ENCODE results near the gene TNFRSF9. TPM values are rescaled to one million over a fixed set of nuclear protein-coding genes. Genes with fewer than 3 reads are reported as not detected.

The TNFRSF9 gene
- total RNA-seq, 1 donor from 2014 or later = 0.53 TPM

GRCh38 chr1:7871136-7871535 is 69.5 kb downstream of the TNFRSF9 start:
- Histone ChIP-seq H3K4me3 (ENCODE audit: low read depth, low read length) (no peak overlapping the region), H3K27me3 (ENCODE audit: control insufficient read depth, insufficient read depth, low read length) (no peaks in the 10 kb centered on the region), H3K36me3 (ENCODE audit: control insufficient read depth, insufficient read depth, low read length) (no peaks in the 10 kb centered on the region)
- TF ChIP-seq CTCF (IDR thresholded peaks at IDR 0.05; ENCODE audit: insufficient read depth, low read length, severe bottlenecking) = no peak
- DNase-seq (ENCODE audit: low read depth) = no peak
- no peak for FAIRE-seq

- DNase-seq (ENCODE audit: low read depth) (no peak), FAIRE-seq (no peak)
- H3K27me3 ChIP-seq (ENCODE audit: control insufficient read depth, insufficient read depth, low read length) = no peaks in the 10 kb centered on the region
- H3K4me3 ChIP-seq (ENCODE audit: low read depth, low read length) = no peak overlapping the region
- no peaks in the 10 kb centered on the region for H3K36me3 ChIP-seq (ENCODE audit: control insufficient read depth, insufficient read depth, low read length)
- TF ChIP-seq CTCF (IDR thresholded peaks at IDR 0.05; ENCODE audit: insufficient read depth, low read length, severe bottlenecking) = no peak
These were observed 71.3 kb downstream of the TNFRSF9 start for GRCh38 chr1:7869136-7869920.

GRCh38 chr1:7868070-7868780 is 72.4 kb downstream of the TNFRSF9 start:
- FAIRE-seq = no peak
- TF ChIP-seq CTCF (IDR thresholded peaks at IDR 0.05; ENCODE audit: insufficient read depth, low read length, severe bottlenecking) = no peak
- Histone ChIP-seq H3K27me3 (ENCODE audit: control insufficient read depth, insufficient read depth, low read length) (no peaks in the 10 kb centered on the region), H3K4me3 (ENCODE audit: low read depth, low read length) (no peak overlapping the region), H3K36me3 (ENCODE audit: control insufficient read depth, insufficient read depth, low read length) (no peaks in the 10 kb centered on the region)
- no peak for DNase-seq (ENCODE audit: low read depth)

GRCh38 chr1:7865978-7866377 is 74.7 kb downstream of the TNFRSF9 start:
- DNase-seq (ENCODE audit: low read depth) (no peak), FAIRE-seq (no peak)
- H3K27me3 ChIP-seq (ENCODE audit: control insufficient read depth, insufficient read depth, low read length) = no peaks in the 10 kb centered on the region
- no peak for TF ChIP-seq CTCF (IDR thresholded peaks at IDR 0.05; ENCODE audit: insufficient read depth, low read length, severe bottlenecking)
- no peak overlapping the region for H3K4me3 ChIP-seq (ENCODE audit: low read depth, low read length)
- no peaks in the 10 kb centered on the region for H3K36me3 ChIP-seq (ENCODE audit: control insufficient read depth, insufficient read depth, low read length)

Other genes with a start within 250 kb of the TNFRSF9 start
- gene VAMP3, start 169.5 kb downstream of the TNFRSF9 start, total RNA-seq = 50.2 and 51.3 TPM in 2 replicates
- gene PER3, start 156.5 kb downstream of the TNFRSF9 start, total RNA-seq = 4.5 and 6.8 TPM in 2 replicates
- 0.26 TPM in 1 of 2 replicates, not detected in the other for gene UTS2, start 87.8 kb downstream of the TNFRSF9 start, total RNA-seq
- 287 and 307 TPM in 2 replicates for gene PARK7, start 20.9 kb upstream of the TNFRSF9 start, total RNA-seq
- 126 and 175 TPM in 2 replicates for gene ERRFI1, start 85.5 kb upstream of the TNFRSF9 start, total RNA-seq